Measurements from ENCODE around the gene THAP3. TPM values are rescaled to one million over a fixed set of nuclear protein-coding genes. Genes with fewer than 3 reads are reported as not detected.

THAP3 gene
- total and polyA plus RNA-seq, 2 donors (not counting 1 experiment from before 2014, with no cell fraction given) = 20.2 to 30.4 TPM

- Histone ChIP-seq H3K4me2 (replicated peaks; ENCODE audit: low read depth, low read length, poor library complexity, severe bottlenecking) (peak overlapping the region; percentile 88), H3K4me3 (ENCODE audit: control extremely low read depth in 1 of 5, extremely low read depth in 1 of 5, insufficient read depth in 1 of 5, low read depth in 2 of 5, low read length in 4 of 5) (no peak overlapping the region), H3K9me3 (ENCODE audit: control extremely low read depth in 1 of 3, control insufficient read depth in 2 of 3, insufficient read depth in 1 of 3, low read length in 2 of 3) (no peaks in the 10 kb centered on the region), H3K27ac (ENCODE audit: low read length in 2 of 2) (peak overlapping the region; percentile 13 to 91), H2AFZ (ENCODE audit: insufficient read depth, low read depth, low read length, poor library complexity, severe bottlenecking) (no peak overlapping the region), H3K9ac (ENCODE audit: low read length) (no peak overlapping the region), H3K79me2 (ENCODE audit: control insufficient read depth, insufficient read depth, low read length) (peaks cover 49% of the 10 kb centered on the region), H3K27me3 (replicated peaks in 1 of 4; ENCODE audit: control extremely low read depth in 1 of 4, control insufficient read depth in 3 of 4, insufficient read depth in 4 of 4, low read length in 3 of 4) (no peaks in the 10 kb centered on the region), H4K20me1 (ENCODE audit: control insufficient read depth, insufficient read depth, low read length, poor library complexity, severe bottlenecking) (peaks cover 35% of the 10 kb centered on the region), H3K4me1 (ENCODE audit: control insufficient read depth in 2 of 2, insufficient read depth in 2 of 2, low read length in 2 of 2) (peaks cover 20 to 32% of the 10 kb centered on the region in 2 donors), H3K36me3 (replicated peaks in 1 of 2; ENCODE audit: control extremely low read depth in 1 of 2, control insufficient read depth in 1 of 2, extremely low read depth in 1 of 2, insufficient read depth in 2 of 2, low read length in 1 of 2) (peaks cover 0 to 2% of the 10 kb centered on the region in 2 experiments)
- ChIA-PET CTCF (interaction anchor here (0.5 to 1.7 kb wide), 4 partner anchors 19 to 140 kb away, joined by 3 to 9 read pairs (median 3); partner anchors contain the start of gene KLHL21), POLR2A (interaction anchor here (1.5 to 3.4 kb wide), 3 partner anchors 18 to 36 kb away, joined by 3 to 21 read pairs (median 7); partner anchors contain the start of gene KLHL21)
- H3K27ac Mint-ChIP-seq = peak overlapping the region; percentile 81
- DNase-seq (no peak), ATAC-seq (ENCODE audit: low read depth) (no peak)
- no peaks in the 10 kb centered on the region for H3K27me3 Mint-ChIP-seq
- intact Hi-C loops (cut with micrococcal nuclease) = no loop called here
- peak overlapping the region; percentile 98 for H3K4me3 Mint-ChIP-seq
- no peaks in the 10 kb centered on the region for H3K9me3 Mint-ChIP-seq (ENCODE audit: insufficient read depth)
- H3K4me1 Mint-ChIP-seq = peaks cover 34% of the 10 kb centered on the region
- 38% methylated on average over 9 of the region's 10 CpGs for WGBS (ENCODE audit: insufficient coverage)
- no peak for TF ChIP-seq EZH2 (IDR thresholded peaks at IDR 0.05; ENCODE audit: borderline replicate concordance, insufficient read depth, low read depth, low read length, poor library complexity, severe bottlenecking)
- TF ChIP-seq, protein P1, sequence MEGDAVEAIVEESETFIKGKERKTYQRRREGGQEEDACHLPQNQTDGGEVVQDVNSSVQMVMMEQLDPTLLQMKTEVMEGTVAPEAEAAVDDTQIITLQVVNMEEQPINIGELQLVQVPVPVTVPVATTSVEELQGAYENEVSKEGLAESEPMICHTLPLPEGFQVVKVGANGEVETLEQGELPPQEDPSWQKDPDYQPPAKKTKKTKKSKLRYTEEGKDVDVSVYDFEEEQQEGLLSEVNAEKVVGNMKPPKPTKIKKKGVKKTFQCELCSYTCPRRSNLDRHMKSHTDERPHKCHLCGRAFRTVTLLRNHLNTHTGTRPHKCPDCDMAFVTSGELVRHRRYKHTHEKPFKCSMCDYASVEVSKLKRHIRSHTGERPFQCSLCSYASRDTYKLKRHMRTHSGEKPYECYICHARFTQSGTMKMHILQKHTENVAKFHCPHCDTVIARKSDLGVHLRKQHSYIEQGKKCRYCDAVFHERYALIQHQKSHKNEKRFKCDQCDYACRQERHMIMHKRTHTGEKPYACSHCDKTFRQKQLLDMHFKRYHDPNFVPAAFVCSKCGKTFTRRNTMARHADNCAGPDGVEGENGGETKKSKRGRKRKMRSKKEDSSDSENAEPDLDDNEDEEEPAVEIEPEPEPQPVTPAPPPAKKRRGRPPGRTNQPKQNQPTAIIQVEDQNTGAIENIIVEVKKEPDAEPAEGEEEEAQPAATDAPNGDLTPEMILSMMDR (IDR thresholded peaks at IDR 0.05) = no peak
These were observed 42.9 kb upstream of the THAP3 start for GRCh38 chr1:6581561-6582305.

DNA sequence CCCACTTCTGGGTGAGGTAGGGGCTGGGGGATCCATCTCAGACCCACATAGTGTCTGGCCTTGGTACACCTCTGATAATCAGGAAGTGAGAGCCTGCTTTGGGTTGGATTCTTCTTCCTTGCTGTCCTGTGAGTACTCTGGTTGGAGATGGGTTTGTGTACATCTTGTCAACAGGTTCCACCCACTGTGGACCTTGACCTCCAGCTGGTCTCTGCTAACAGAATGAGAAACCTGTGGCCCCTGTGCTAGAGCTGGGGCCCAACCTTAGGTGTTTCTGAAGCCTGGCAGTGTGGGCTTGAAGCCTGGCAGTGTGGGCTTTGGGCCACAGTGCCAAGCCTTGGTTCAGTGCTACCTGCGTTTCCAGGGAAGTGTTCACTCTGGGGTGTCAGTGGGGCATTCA lies 42.3 kb upstream of the THAP3 start:
- H3K9me3 Mint-ChIP-seq (ENCODE audit: insufficient read depth) = no peaks in the 10 kb centered on the region
- peak overlapping the region; percentile 78 for H3K27ac Mint-ChIP-seq
- H3K4me3 Mint-ChIP-seq = peak overlapping the region; percentile 98
- Histone ChIP-seq H3K27me3 (replicated peaks in 1 of 4; ENCODE audit: control extremely low read depth in 1 of 4, control insufficient read depth in 3 of 4, insufficient read depth in 4 of 4, low read length in 3 of 4) (no peaks in the 10 kb centered on the region), H3K9ac (ENCODE audit: low read length) (no peak overlapping the region), H3K79me2 (ENCODE audit: control insufficient read depth, insufficient read depth, low read length) (peaks cover 49% of the 10 kb centered on the region), H3K4me3 (ENCODE audit: control extremely low read depth in 1 of 5, extremely low read depth in 1 of 5, insufficient read depth in 1 of 5, low read depth in 2 of 5, low read length in 4 of 5) (no peak overlapping the region), H3K9me3 (ENCODE audit: control extremely low read depth in 1 of 3, control insufficient read depth in 2 of 3, insufficient read depth in 1 of 3, low read length in 2 of 3) (no peaks in the 10 kb centered on the region), H3K36me3 (replicated peaks in 1 of 2; ENCODE audit: control extremely low read depth in 1 of 2, control insufficient read depth in 1 of 2, extremely low read depth in 1 of 2, insufficient read depth in 2 of 2, low read length in 1 of 2) (peaks cover 0 to 5% of the 10 kb centered on the region in 2 experiments), H3K27ac (ENCODE audit: low read length in 2 of 2) (peak overlapping the region; percentile 13 to 91), H3K4me1 (ENCODE audit: control insufficient read depth in 2 of 2, insufficient read depth in 2 of 2, low read length in 2 of 2) (peaks cover 20 to 34% of the 10 kb centered on the region in 2 donors), H4K20me1 (ENCODE audit: control insufficient read depth, insufficient read depth, low read length, poor library complexity, severe bottlenecking) (peaks cover 40% of the 10 kb centered on the region), H3K4me2 (replicated peaks; ENCODE audit: low read depth, low read length, poor library complexity, severe bottlenecking) (peak overlapping the region; percentile 88), H2AFZ (ENCODE audit: insufficient read depth, low read depth, low read length, poor library complexity, severe bottlenecking) (no peak overlapping the region)
- no peak for DNase-seq
- ChIA-PET CTCF (interaction anchor here (1.1 kb wide), 1 partner anchor 20 kb away, joined by 3 read pairs; the partner anchor contains the start of gene KLHL21), POLR2A (no interaction called here)
- no peaks in the 10 kb centered on the region for H3K27me3 Mint-ChIP-seq
- TF ChIP-seq, protein P1 (IDR thresholded peaks at IDR 0.05) = no peak
- no peak for TF ChIP-seq EZH2 (IDR thresholded peaks at IDR 0.05; ENCODE audit: borderline replicate concordance, insufficient read depth, low read depth, low read length, poor library complexity, severe bottlenecking)
- intact Hi-C loops (cut with micrococcal nuclease) = no loop called here
- ATAC-seq (ENCODE audit: low read depth) = no peak
- H3K4me1 Mint-ChIP-seq = peaks cover 36% of the 10 kb centered on the region
- WGBS (ENCODE audit: insufficient coverage) = 100% methylated on average over 1 of the region's 1 CpG
